MG63 (cell line): ENCODE results near the gene FGG. TPM values are rescaled to one million over a fixed set of nuclear protein-coding genes. Genes with fewer than 3 reads are reported as not detected.
"Not testable (repeated sequence)": the region's sequence is repeated elsewhere in the genome, so short reads cannot be mapped to it uniquely, and the experiment has no call there.

Experiments
- DNase-seq: peaks from one replicate; pipeline ENCODE4 v3.0.0-alpha.2; 2020
- H3K27me3 ChIP-seq: fragments of 250-450 bp; sonication (Bioruptor Pico); 2 replicates; pipeline ENCODE4 v1.5.1; 2020; ENCODE audit warnings: mild to moderate bottlenecking, moderate library complexity
- H3K36me3 ChIP-seq: fragments of 250-450 bp; sonication (Bioruptor Pico); 2 replicates; pipeline ENCODE4 v1.5.1; 2020; ENCODE audit warnings: mild to moderate bottlenecking, moderate library complexity
- H3K4me3 ChIP-seq: fragments of 250-450 bp; sonication (Bioruptor Pico); 2 replicates; pipeline ENCODE4 v1.5.1; 2020; ENCODE audit warnings: mild to moderate bottlenecking, moderate library complexity
- H3K9me3 ChIP-seq: fragments of 250-450 bp; sonication (Bioruptor Pico); 2 replicates; pipeline ENCODE4 v1.5.1; 2020; ENCODE audit warnings: mild to moderate bottlenecking, moderate library complexity
- total RNA-seq: library from RNA; depleted of rRNA; stranded (reverse); fragments of >200 nt; shearing (Covaris generic); gene quantifications from 2 replicates; pipeline ENCODE4 v1.2.3, GENCODE V29; 2014; ENCODE audit warnings: low replicate concordance

FGG gene
- total RNA-seq, 1 experiment from 2014 or later: not detected

- no peak overlapping the region for H3K4me3 ChIP-seq
- H3K27me3 ChIP-seq: no peaks in the 10 kb centered on the region
- H3K9me3 ChIP-seq: no peaks in the 10 kb centered on the region
- H3K36me3 ChIP-seq: no peaks in the 10 kb centered on the region
- DNase-seq: no peak
Observed at GRCh38 chr4:154617820-154618317, 5.4 kb upstream of the FGG start.

- Histone ChIP-seq H3K27me3 (no peaks in the 10 kb centered on the region), H3K9me3 (no peaks in the 10 kb centered on the region), H3K4me3 (no peak overlapping the region), H3K36me3 (no peaks in the 10 kb centered on the region)
- no peak for DNase-seq
Observed at GRCh38 chr4:154616731-154617130, 4.3 kb upstream of the FGG start.

DNA sequence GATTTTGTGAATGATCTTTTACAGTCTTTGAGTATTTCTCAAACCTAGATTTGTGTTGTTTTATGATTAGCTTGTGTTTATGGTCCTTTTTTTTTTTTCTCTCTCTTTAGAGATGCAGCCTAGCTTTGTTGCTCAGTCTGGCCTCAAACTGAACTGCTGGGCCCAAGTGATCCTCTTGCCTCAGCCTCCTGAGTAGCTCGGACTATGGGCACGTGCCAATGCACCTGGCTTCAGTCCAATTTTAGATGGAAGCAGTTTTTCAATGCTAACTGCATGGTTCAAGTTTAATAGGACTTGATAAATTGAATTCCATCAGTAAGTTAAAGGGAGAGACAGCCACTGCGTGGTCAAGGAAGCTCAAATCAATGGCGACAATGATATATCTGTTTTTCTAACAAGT is 3.8 kb upstream of the FGG start:
- no peaks in the 10 kb centered on the region for H3K27me3 ChIP-seq
- DNase-seq: no peak
- H3K4me3 ChIP-seq: no peak overlapping the region
- no peaks in the 10 kb centered on the region for H3K36me3 ChIP-seq
- H3K9me3 ChIP-seq: no peaks in the 10 kb centered on the region

DNA sequence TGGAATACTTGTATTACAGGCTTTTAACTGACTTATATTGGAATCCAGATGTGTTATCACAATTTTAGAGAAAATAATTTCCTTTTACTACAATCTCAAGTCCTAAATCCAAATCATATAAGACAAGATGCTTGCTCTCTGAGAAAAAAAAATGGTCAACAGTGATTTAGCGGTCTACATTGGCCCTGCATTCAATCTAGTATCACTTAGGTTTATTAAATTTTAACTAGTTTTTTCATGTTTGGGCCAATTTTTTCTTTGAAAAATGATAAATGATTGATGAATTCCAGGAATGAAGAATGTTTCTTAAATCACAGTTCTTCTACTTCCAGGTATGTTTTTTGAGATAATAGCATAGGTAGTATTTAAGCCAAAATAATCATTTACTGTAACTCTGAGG is 2.8 kb upstream of the FGG start:
- Histone ChIP-seq H3K36me3 (no peaks in the 10 kb centered on the region), H3K27me3 (no peaks in the 10 kb centered on the region), H3K4me3 (no peak overlapping the region), H3K9me3 (no peaks in the 10 kb centered on the region)
- no peak for DNase-seq

DNA sequence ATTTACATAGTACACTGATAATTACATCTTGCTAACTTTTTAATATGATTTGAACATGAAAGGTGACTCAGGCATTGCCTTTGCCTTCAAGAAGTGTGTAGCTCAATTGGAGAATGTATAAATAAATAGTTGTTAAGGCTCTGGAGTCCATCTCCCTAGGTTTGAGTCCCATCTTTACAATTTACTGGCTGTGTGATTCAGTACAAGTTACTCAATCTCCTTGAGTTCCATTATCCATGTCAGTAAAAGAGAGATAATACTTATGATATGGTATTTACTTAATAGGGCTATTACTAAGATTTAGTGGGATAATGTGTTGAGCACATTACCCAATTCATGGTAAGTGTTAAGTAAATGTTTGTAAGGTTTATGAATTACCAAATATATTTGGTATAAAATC is 1.9 kb upstream of the FGG start:
- DNase-seq: no peak
- no peaks in the 10 kb centered on the region for H3K9me3 ChIP-seq
- H3K36me3 ChIP-seq: no peaks in the 10 kb centered on the region
- H3K27me3 ChIP-seq: no peaks in the 10 kb centered on the region
- no peak overlapping the region for H3K4me3 ChIP-seq

- Histone ChIP-seq H3K27me3 (no peaks in the 10 kb centered on the region), H3K36me3 (no peaks in the 10 kb centered on the region), H3K4me3 (no peak overlapping the region), H3K9me3 (no peaks in the 10 kb centered on the region)
- DNase-seq: no peak
Observed at GRCh38 chr4:154611833-154612232, 623 bp downstream of the FGG start.

GRCh38 chr4:154610582-154610981 is 1.9 kb downstream of the FGG start:
- Histone ChIP-seq H3K4me3 (no peak overlapping the region), H3K27me3 (no peaks in the 10 kb centered on the region), H3K9me3 (no peaks in the 10 kb centered on the region), H3K36me3 (no peaks in the 10 kb centered on the region)
- DNase-seq: no peak

DNA sequence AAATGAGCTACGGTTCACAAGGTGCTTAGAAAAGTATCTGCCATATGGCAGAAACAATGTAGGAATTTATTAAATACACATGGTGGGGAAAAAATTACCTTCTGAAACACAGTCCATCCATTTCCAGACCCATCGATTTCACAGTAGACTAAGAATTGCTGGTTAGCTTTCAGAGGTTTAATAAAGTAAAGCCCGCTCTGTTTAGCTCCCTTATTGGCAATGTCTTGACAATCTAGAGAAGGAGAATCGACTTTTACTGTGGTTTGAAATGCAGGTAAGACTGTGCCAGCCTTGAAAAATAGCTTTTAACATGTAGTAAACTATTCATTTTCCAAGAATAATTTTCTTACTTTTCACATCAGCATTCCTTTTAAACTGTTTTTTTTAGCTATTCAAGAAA is 2.9 kb downstream of the FGG start:
- H3K27me3 ChIP-seq: no peaks in the 10 kb centered on the region
- DNase-seq: no peak
- H3K9me3 ChIP-seq: no peaks in the 10 kb centered on the region
- no peaks in the 10 kb centered on the region for H3K36me3 ChIP-seq
- H3K4me3 ChIP-seq: no peak overlapping the region

GRCh38 chr4:154608361-154609252 is 3.8 kb downstream of the FGG start:
- no peak for DNase-seq
- Histone ChIP-seq H3K4me3 (no peak overlapping the region), H3K27me3 (no peaks in the 10 kb centered on the region), H3K36me3 (no peaks in the 10 kb centered on the region), H3K9me3 (no peaks in the 10 kb centered on the region)

- no peaks in the 10 kb centered on the region for H3K36me3 ChIP-seq
- no peaks in the 10 kb centered on the region for H3K9me3 ChIP-seq
- H3K4me3 ChIP-seq: no peak overlapping the region
- H3K27me3 ChIP-seq: no peaks in the 10 kb centered on the region
- DNase-seq: no peak
Observed at GRCh38 chr4:154606728-154607723, 5.4 kb downstream of the FGG start.

DNA sequence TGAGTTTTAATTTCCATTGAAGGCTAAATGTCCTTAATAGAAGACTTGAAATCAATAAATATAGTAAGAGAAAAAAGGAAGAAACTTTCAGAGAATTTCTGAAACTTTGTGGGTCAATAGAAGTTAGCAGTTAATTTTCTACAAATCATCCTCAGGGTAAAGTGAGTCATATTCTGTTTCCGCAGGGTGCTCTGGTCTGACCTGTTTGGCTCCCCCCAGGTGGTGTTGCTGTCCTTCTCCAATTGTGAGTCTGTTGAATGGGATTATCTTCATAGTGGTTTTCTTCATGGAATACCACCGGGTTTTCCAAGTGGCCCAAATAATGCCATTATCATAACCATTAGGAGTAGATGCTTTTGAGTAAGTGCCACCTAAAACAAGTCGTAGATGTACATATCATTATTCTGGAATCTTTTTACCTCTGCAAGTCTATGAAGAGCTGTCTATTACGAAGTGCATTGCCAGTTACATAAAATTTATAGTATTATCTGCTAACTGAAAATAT is 7.7 kb downstream of the FGG start:
- DNase-seq: no peak
- no peak overlapping the region for H3K4me3 ChIP-seq
- no peaks in the 10 kb centered on the region for H3K27me3 ChIP-seq
- H3K9me3 ChIP-seq: no peaks in the 10 kb centered on the region
- H3K36me3 ChIP-seq: no peaks in the 10 kb centered on the region

GRCh38 chr4:154603033-154603943 is 9.2 kb downstream of the FGG start:
- no peak for DNase-seq
- H3K4me3 ChIP-seq: no peak overlapping the region
- no peaks in the 10 kb centered on the region for H3K9me3 ChIP-seq
- no peaks in the 10 kb centered on the region for H3K36me3 ChIP-seq
- H3K27me3 ChIP-seq: no peaks in the 10 kb centered on the region

DNA sequence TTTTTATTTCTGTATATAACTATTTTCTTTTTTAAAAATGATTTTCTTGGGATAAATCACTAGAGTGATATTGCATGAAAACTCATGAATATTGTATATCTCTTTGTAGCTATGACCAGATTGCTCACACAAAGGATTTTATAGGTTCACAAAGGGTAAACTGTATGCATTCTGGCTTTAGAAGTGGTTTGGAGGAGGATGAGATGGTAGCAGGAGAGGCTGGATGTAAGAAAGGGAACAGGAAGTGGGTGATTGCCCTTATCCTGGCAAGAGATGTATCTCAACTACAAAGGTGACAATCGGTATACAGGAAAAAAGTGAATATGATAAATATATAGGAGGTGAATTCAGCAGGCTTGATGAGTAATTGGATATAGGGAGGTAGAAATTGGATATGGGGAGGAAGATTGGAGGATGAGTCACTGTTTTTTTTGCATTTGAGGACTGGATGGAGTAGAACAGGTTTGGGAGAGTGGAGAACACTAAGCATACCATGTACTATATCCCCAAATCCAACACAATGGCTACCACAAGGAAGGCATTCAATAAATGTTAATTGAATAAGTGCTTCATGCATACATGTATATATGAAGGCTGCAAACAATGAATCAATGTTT is 9.9 kb downstream of the FGG start:
- Histone ChIP-seq H3K36me3 (no peaks in the 10 kb centered on the region), H3K4me3 (no peak overlapping the region), H3K27me3 (no peaks in the 10 kb centered on the region), H3K9me3 (no peaks in the 10 kb centered on the region)
- no peak for DNase-seq

GRCh38 chr4:154597798-154598774 is 14.4 kb downstream of the FGG start:
- no peaks in the 10 kb centered on the region for H3K9me3 ChIP-seq
- no peaks in the 10 kb centered on the region for H3K36me3 ChIP-seq
- DNase-seq: no peak
- no peaks in the 10 kb centered on the region for H3K27me3 ChIP-seq
- H3K4me3 ChIP-seq: no peak overlapping the region

DNA sequence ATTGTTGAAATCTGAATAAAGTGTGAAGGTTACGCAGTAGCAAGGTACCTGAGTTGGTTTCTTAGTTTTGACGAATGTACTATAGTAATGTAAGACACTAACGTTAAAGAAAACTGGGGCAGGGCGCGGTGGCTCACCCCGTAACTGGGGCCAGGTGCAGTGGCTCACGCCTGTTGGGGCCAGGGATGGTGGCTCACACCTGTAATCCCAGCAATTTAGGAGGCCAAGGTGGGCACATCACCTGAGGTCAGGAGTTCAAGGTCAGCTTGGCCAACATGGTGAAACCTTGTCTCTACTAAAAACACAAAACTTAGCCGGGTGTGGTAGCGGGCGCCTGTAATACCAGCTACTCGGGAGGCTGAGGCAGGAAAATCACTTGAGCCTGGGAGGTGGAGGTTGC is 15.2 kb downstream of the FGG start:
- H3K9me3 ChIP-seq, DNase-seq, H3K27me3 ChIP-seq, H3K4me3 ChIP-seq, H3K36me3 ChIP-seq: not testable (repeated sequence)
